ENCODE data around the gene RNF144A. TPM values are rescaled to one million over a fixed set of nuclear protein-coding genes. Genes with fewer than 3 reads are reported as not detected.
A peak's percentile ranks its signal among the peaks of the same experiment; 100 is the strongest.

RNF144A gene
- total and polyA plus RNA-seq, 11 donors: 3.5 to 27.2 (median 11.9) TPM

DNA sequence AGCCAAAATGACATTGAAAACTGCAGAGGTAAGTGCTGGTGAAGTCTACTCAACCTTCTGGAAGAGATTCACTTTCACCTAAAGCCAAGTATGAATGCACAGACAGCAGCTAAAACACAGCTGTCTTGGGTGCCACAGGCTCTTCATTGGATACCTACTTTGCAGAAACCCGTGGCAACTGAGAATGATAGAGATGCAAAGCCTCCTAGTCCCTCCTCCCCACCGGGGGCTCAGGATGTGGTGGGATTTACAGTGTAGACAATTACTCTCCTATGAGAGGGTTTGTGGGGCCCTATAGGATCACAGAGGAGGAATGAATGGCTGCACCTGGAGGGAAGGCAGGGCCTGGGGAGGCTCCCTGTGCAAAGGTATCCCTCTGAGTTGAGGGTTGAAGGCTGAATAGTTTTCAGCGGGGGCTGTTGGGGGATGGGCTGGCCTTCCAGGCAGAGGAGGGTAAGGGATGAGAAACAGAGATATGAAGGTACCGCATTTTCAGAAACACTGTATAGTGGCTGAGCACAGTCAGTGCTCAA is 131.6 kb downstream of the RNF144A start:
- TF ChIP-seq, protein P1, sequence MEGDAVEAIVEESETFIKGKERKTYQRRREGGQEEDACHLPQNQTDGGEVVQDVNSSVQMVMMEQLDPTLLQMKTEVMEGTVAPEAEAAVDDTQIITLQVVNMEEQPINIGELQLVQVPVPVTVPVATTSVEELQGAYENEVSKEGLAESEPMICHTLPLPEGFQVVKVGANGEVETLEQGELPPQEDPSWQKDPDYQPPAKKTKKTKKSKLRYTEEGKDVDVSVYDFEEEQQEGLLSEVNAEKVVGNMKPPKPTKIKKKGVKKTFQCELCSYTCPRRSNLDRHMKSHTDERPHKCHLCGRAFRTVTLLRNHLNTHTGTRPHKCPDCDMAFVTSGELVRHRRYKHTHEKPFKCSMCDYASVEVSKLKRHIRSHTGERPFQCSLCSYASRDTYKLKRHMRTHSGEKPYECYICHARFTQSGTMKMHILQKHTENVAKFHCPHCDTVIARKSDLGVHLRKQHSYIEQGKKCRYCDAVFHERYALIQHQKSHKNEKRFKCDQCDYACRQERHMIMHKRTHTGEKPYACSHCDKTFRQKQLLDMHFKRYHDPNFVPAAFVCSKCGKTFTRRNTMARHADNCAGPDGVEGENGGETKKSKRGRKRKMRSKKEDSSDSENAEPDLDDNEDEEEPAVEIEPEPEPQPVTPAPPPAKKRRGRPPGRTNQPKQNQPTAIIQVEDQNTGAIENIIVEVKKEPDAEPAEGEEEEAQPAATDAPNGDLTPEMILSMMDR (IDR thresholded peaks at IDR 0.05): no peak
- no peak for TF ChIP-seq POLR2A (IDR thresholded peaks at IDR 0.05)
- WGBS, 4 donors: 77 to 88% (median 84%) methylated on average over 4 of the region's 4 CpGs
- Histone ChIP-seq H3K27ac (no peak overlapping the region), H3K4me3 (no peak overlapping the region), H3K9me3 (no peaks in the 10 kb centered on the region), H3K4me1 (peaks cover 0 to 14% (median 1%) of the 10 kb centered on the region in 12 donors), H3K36me3 (peaks cover 0 to 8% (median 0%) of the 10 kb centered on the region in 9 donors), H3K27me3 (no peaks in the 10 kb centered on the region)
- intact Hi-C loops (cut with DNase I): loop anchor here in 1 of 10 donors (5.0 kb wide), 1 partner anchor 152 kb away; no protein-coding TSS in a partner anchor
- ATAC-seq: no peak
- DNase-seq: no peak

DNA sequence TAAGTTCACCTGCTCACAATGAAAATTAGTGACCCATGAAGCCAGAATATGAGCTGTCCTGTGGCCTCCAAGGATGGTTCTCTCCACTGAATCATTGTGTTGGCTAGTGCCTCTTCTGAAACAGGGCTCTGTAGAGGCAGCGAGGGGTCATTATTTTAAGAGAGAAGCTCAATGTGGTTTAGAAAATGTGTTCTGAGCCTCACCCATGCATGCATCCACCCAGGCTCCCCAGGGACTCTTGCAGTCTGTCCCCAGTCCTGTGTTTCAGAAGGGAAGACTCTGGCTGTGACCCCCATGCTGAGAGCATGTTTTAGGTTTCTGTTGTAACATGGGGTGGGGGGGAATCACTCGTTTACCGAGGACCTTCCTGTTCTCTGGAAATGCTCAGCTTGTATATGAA is 135.2 kb downstream of the RNF144A start:
- Histone ChIP-seq H3K27me3 (no peaks in the 10 kb centered on the region), H3K27ac (no peak overlapping the region), H3K9me3 (no peaks in the 10 kb centered on the region), H3K36me3 (no peaks in the 10 kb centered on the region), H3K4me3 (no peak overlapping the region), H3K4me1 (peaks cover 0 to 3% (median 0%) of the 10 kb centered on the region in 12 donors)
- TF ChIP-seq, protein P1 (IDR thresholded peaks at IDR 0.05): no peak
- no peak for TF ChIP-seq POLR2A (IDR thresholded peaks at IDR 0.05)
- 79 to 92% (median 80%) methylated on average over 3 of the region's 3 CpGs for WGBS, 4 donors
- intact Hi-C loops (cut with DNase I): no loop called here
- ATAC-seq (no peak), DNase-seq (no peak)

DNA sequence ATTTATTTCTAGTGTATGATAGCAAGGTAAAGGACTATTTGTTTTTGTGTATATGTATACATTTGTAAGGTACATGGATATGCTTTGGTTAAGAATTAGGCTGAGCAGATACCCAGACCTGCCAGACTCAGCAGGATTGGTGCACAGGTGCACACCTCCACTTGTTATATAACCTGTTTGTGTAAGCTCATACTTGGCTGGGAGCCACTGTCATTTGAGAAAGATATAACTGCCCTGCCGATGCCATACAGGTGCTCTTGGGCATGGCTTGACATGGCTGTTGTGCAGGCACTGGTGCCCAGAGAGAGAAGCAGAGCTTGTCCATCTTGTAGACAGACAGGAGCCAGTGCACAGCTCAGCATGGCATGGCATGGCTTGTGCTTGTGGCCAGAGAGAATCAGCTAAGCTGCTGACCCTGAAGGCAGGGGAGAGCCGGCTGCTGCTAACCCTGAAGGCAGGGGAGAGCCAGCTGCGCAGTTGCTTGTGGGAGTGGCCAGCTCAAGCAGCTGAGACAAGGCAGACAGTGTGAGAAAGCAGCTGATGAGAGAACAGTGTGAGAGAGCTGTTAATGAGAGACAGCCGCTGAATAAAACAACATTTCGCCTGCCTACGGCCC is 136.5 kb downstream of the RNF144A start:
- WGBS, 4 donors: 74 to 85% (median 79%) methylated on average over 6 of the region's 6 CpGs
- peaks cover 0 to 16% (median 0%) of the 10 kb centered on the region in 12 donors for H3K4me1 ChIP-seq
- H3K36me3 ChIP-seq: no peaks in the 10 kb centered on the region
- DNase-seq (no peak), ATAC-seq (peak in 3 of 4 donors; percentile 38 to 59 (median 44))
- H3K9me3 ChIP-seq: no peaks in the 10 kb centered on the region
- TF ChIP-seq POLR2A (IDR thresholded peaks at IDR 0.05): no peak
- TF ChIP-seq, protein P1 (IDR thresholded peaks at IDR 0.05): no peak
- H3K4me3 ChIP-seq: no peak overlapping the region
- no peaks in the 10 kb centered on the region for H3K27me3 ChIP-seq
- intact Hi-C loops (cut with DNase I): no loop called here
- no peak overlapping the region for H3K27ac ChIP-seq

DNA sequence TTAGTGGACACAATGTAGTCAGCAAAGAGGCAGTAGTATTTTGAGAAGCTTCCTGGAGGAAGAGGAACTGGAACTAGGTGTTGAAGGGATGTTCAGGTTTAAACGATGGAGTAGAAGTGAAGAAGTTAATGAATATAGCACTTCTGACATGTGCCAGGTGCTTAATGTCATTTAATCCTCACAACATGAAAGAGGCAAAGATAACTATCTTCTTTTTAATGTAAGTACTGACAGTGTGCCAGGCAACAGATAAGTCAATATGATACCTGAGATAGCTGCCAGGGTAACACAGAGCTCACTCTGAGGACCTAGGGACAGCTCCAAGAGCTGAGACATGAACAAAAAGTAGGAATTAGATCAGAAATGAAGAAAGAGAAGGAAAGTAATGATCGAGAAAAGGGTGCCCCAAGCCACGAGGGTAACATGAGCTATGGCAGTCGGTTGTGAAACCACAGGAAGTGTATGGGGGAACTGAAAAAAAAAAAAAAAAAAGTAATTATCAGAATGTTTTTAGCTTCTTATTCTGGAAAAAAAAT is 140.7 kb downstream of the RNF144A start:
- H3K4me1 ChIP-seq: peaks cover 0 to 27% (median 0%) of the 10 kb centered on the region in 12 donors
- 70 to 79% (median 78%) methylated on average over 4 of the region's 4 CpGs for WGBS, 4 donors
- H3K9me3 ChIP-seq: no peaks in the 10 kb centered on the region
- no peak for DNase-seq
- H3K36me3 ChIP-seq: no peaks in the 10 kb centered on the region
- intact Hi-C loops (cut with DNase I): no loop called here
- H3K4me3 ChIP-seq: peak overlapping the region in 1 of 12 donors; percentile 2
- no peak for ATAC-seq
- H3K27me3 ChIP-seq: no peaks in the 10 kb centered on the region
- no peak for TF ChIP-seq POLR2A (IDR thresholded peaks at IDR 0.05)
- TF ChIP-seq, protein P1 (IDR thresholded peaks at IDR 0.05): no peak
- peak overlapping the region in 1 of 12 donors; percentile 61 for H3K27ac ChIP-seq
